NCI-H1048 (cell line): ENCODE data around the gene MUSTN1.

Source experiments
- DNase-seq: peaks from one replicate; lab custom pipeline; 2025; lab: John Stamatoyannopoulos, UW

The MUSTN1 gene

DNA sequence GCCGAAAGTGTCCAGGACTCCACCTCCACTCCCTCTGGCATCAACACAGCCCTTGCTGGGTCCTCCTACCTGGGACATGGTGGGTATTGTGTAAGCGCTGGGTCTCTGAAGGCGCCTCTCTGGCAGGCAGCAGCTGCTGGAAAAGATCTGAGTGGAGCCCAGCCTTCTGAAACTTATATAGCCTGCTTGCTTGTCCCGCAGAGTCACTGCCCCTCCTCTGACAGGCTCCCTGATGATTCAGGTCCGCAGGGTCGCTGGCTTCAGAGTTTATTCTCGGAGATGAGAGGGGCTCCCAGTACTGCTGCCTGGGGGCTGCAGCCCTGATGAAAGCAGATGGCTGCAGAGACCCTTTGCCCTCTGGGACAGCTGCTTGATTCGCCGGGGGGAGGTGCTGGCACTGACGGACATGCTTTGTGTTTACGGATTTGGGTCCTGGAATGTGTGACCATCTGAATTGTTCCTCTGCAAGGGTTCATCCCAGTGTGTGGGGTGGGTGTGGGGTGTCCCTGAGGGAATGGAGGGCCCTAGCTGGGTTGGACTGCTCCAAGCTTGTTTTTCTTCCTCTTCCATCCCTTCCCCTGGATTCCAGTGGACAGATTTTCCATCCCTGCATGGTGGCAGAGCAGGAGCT, at the start of gene MUSTN1:
Gene MUSTN1, minus strand, starts transcription at position 149 of the 631 bp plus-strand sequence. Its CDS starts 71 bp downstream, at position 78.
- DNase-seq = no peak

DNA sequence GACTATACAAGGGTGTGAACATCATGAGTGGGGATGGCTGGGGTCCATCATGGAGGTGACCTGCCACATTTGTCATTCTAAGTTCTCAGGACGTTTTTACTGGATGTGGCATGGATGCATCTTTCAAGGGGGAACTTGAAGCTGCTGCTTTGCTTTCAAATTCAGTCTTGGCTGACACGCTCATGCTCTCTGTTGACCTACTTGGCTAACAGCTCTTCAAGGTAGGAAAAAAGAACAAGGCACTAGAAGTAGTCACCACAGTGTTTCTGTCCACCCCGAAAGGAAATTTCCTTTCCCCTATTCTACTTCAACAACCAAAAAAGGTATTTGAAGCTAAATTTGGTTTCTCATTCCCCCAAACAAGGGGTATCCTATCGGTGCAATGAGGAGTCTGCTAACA, 47.6 kb upstream of the MUSTN1 start:
- no peak for DNase-seq

DNA sequence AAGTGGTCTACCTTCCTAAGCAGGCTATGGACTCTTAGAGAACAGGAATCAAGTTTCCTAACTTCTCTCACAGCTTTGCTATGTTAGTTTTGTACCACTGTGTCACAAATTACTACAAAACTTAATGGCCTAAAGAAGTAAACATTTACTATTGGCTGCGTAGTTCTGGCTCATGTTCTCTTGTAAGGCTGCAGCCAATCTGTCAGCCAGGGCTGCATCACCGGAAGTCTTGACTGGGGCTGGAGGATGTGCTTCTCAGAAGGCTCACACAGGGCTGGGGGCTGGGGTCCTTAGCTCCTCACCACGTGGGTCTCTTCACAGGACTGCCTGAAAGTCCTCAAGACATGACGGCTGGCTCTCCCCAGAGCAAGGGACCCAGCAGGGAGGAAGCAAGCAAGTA, 47.1 kb upstream of the MUSTN1 start:
- DNase-seq = no peak

DNA sequence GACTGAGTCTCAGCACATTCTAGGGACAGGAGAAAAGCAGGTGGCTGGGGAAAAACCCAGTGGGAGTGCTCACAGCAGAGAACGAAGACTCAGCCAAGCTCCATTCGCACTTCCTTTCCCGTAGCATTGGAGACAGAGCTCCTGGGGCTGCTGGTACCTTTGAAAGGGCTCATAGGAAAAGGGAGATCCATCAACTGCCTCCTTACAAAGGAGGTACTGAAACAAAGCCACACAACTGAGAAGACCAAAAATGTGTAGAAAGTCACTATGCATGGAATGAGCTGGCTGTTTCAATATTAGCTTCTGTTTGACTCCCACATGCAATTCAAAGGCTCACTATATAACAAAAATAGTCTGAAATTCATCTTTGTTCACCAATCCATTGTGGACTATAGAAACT, 45.7 kb upstream of the MUSTN1 start:
- no peak for DNase-seq

DNA sequence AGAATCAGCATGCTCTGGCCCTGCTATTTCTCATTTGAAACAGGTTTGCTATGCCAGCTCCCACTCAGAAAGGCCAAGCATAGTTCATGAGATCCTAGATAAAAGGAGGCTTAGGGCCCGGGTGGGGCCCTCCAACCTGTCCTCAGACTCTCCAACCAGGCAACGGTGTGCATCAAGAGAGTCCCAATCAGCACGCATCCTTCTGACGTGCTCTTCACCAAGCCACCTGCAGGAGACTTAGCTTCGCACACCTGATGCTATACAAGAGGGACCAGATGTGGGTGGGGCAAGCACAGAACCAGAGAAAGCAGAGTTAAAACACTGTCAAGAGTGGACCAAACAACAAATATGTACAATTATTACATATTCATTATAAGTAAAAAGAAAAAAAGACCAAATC, 45.2 kb upstream of the MUSTN1 start:
- no peak for DNase-seq

DNA sequence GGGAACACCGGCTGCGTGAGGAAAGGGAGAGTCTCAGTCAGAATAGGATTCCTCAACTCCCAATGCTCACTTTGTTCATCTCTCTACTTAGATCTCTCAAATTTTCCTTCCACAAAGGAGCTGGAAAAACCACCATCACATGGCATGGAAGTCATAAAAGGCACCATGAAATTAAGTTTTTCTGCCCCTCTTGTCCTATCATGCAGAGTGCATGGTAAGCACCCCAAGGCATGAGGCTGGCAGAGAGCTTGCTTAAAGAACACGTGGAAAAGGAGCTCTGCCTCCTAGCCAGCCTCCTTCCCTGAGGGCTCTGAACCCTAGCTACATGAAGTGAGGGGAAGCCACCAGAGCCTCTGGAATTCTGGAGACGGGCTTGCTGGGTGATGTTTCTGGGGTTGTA, 44.8 kb upstream of the MUSTN1 start:
- no peak for DNase-seq

DNA sequence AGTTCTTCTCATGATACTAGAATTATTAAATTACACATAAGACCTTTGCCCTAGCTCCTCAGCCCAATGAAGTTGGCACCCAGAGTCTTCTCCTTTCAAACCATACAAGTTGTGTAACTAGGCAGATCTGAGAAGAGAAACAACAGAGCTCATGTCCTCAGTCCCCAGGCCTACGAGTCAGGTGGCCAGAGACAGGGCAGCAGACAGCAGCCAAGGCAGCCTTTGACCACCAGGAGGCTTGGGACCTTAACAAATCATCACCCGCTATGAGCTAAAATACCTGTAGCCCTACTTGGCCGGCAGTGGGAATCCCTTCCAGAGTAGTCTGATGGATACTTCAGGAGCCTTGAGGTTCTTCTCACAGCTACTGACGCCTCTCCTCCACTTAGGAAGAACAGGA, 44.3 kb upstream of the MUSTN1 start:
- DNase-seq = no peak

DNA sequence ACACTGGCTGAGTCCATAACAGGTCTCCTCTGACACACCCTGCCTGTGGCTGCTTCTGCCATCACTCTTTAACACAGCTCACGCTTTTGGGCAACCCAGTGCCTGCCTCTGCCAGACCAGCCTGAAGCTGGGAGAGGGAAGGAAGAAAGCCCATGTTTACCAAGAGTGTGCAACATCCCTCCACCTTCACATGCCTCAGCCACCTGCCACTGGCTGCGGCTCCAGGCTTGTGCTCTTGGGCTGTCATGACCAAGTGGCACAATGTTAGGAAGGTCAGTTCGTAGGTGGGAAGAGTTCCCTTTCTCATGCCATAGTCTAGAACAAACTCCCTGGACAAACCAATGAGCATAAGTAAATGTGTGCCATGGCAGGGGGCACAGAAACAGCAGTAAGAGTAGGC, 42.3 kb upstream of the MUSTN1 start:
- DNase-seq = no peak

DNA sequence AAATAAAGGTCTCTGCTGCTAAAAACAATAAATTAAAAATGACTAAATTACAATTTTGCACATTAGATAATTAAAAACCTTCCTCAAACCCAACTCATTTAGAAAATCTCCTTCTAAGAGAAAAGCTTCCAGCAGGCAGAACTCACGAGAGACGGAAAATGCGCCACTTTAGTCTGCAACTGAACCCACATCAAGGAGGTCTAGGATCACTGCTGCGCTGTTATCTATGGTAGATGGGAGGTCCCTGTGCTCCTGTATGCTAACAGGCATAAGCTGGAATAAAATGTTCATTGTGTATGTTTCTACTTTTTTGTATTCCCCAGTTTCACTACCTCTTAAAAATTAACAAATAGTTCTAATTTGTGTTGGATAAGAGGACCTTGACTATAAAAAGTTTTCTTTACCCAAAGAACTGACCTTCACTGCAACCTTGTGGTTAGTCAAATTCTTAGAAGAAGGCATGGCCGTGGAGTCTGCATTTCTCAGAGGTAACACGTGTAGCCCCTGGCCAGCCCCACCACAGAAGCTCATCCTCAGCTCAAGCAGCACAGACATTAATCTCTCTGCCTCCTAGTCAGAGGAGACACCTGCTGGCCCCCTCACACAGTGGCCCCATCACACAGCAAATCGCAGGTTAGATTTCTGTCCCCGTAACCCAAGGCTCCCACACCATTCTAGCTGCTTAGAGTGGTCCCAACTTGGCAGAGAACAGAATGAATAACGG, 40.2 kb upstream of the MUSTN1 start:
- no peak for DNase-seq

DNA sequence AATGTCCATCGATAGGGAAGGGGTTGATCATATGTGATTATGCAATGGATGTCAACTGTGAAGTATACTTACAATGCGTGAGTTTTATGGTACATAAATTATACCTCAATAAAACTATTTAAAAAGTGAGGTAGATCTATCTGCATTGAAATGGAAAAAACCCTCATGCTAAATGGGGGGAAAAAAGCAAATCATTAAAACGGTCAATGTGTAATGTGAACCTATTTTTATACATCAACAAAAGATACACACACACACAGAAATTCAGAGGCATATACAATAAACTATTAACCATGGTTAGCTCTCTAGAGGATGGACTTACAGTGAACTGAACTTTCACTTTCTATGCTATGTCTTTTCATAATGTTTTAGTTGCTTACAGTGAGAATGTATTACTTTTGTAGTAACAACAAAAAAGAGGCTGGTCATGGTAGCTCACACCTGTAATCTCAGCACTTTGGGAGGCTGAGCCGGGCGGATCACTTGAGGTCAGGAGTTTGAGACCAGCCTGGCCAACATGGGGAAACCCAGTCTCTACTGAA, 39.4 kb upstream of the MUSTN1 start:
- no peak for DNase-seq

DNA sequence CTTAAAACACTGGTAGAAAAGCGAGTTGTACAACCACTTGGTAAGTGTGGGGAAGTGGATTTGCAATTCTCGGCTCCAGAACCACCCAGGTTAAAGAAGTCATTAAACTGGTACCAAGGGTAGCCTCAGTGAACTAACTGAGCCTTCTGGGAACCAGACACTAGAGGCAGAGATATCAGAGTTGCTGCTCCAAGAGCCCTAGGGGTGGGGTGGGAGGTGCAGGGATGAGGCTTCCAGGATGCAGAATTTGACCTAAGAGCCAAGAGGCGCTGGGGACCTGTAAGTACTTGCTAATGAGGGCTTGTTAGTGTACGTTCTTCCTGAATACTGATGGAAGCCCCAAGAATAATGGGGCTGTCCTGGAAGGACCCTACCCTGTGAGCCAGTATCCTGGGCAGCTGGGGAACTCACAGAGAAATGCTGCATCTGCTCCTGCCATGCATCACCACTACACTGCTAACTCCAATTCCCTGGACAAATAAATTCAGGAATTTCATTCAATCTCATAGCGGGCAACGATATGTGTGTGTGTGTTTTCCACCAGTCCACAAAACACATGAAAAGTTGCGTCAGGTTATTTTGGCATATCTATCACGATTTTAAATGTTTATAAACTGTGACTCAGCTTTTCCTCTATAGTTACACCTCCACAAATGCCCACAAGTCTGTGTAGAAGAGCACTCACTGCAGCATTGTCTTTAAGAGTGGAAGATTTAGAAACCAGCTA, 38.8 kb upstream of the MUSTN1 start:
- no peak for DNase-seq

DNA sequence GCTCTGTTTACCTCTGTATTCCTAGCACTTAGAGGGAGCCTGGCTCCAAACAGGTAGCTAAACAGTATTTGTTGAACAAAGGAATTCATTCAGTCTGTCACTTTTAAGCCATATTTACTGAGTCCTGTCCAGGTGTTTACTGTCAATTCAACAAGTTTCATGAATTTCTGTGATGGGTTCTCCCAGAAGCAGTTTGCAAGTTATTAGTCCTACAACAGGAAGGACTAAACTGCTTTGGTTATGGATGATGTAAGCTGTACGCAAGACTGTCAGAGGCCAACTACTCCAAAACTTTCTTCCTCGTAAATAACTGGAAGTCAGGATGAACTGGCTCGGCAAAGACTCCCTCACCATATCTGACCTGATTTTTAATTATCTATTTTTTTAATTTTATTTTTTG, 37.4 kb upstream of the MUSTN1 start:
- DNase-seq = no peak

DNA sequence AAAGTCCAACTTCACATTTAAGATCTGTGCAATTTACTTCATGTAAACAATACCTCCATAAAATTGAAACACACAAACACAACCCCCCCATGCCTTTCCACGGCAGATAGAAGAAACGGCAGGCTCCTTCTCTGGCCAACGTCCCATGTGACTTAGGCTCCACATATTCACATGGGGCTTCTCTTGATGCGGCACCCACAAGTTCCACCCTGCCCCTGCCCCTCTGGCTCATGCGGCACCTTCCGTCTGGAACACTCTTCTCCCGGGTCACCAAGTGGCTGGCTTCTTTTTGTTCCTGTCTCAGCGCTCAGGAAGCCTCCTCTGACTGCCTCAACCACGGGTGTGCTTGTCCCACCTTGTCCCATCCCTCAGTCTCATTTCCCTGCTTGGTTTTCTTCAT, 36.9 kb upstream of the MUSTN1 start:
- DNase-seq = no peak

DNA sequence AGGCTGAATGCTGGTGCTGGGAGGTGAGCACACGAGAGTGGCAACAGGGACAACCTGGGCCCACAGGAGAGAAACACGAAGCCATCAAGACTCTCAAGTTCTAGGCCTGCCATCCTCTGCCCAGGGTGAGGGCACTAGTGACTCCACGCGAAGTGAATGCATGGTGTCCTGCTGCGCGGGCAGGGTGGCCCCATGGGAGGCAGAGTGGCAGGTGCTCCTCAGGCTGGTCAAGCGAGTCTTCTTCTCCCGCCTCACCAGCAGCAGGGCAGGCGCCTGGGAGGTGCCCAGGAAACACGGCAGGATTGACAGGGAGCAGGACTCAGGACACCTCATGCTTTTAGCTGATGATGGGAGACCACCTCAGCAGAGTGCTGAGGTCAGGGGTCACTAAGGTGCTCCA, 35.7 kb upstream of the MUSTN1 start:
- no peak for DNase-seq

DNA sequence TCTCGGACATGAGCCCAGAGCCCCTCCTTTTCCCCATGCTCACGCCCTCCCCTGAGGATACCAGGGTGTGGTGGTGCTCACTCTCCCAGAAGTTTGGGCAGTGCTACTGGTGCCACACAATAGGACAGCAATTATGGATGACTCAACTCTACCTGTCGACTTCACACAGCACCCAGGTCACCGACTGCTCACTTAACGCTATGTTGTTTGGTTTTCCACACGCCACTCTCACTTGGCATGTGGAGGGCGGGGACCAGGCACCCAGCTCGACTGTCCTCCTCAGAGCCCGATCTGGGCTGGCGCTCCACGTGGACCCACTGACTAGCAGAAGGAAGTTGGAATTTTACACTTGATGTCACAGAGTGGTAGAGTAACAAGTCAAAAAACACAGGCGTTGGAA, 31.6 kb upstream of the MUSTN1 start:
- no peak for DNase-seq

DNA sequence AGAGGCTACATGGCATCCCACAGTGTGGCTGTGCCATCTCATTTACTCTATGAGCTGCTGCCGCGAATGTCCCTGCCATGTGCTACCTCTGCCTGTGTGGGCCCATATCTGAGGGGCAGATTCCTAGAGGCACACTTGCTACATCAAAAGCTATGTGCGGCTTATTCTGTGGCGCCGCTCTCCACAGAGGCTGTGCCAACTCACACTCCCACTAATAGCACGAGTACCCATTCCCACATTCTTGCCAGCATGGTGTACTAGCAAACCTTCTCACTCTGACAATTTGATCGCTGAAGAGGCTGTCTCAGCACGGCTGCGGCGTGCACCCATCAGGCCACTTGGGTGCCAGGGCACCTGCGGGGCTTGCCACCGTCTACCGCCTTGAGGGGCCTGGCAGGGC, 31.2 kb upstream of the MUSTN1 start:
- DNase-seq = no peak

DNA sequence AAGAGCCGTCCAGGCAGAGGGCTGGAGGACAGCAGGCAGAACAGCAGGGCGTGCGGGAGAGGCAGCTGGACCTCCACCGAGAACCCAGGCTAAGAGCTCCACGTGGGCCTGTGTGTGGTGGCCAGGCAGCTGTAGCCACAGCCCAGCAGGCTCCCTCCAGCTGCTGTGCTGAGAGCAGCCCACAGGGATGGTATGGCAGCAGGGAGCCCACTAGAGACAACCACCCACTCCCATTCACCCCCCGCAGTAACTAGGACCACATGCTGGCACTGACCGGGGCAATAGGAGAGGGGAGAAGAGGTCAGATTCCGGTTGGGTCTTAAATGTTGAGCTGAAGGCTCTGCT, 25.6 kb upstream of the MUSTN1 start:
- DNase-seq = no peak

DNA sequence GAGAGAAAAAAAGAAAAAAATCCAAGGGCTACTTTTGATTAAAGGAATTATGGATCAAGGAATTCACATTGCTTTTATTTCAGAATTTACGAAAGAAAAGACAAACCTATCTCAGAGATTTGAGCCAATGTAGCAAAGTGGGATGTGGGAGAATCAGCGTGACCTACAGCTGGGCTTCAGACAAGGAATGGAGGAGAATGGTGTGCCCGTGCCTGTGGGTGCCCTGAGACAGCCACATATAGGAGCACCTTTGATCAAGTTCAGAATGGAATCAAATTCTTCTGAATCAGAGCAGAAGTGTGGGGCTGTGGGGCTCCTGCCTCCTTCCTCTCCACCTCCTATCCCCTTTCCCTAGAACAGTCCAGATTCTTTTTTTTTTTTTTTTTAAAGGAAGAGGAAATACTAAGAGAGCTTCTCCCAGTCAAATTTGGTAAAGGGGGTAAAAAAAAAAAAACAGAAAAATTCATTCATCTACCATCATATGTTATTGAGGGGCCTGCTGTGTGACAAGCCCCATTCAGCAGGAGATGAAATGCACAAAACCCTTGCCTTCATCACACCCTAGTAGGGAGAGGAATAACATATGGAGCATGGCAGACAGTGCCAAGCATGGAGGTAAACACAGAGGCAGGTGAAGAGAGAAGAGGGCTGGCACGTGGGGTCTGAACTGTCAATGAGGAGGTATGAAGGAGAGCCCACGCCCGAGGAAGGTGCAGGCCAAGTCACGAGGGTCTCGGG, 25.0 kb upstream of the MUSTN1 start:
- DNase-seq = no peak

DNA sequence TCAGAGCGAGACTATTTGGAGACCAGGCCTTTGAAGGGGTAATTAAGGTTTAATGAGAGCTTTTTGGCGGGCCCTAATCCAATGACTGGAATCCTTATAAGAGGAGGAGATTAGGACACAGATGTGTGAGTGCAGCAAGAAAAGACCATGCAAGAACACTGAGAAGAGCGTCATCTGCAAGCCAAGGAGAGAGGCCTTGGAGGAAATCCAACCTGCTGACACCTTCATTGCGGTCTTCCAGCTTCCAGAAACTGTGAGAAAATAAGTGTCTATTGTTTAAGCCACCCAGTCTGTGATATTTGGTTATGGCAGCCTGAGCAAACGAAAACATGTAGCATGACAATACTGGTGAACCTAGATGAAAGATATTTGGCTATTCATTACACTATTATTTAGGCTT, 23.0 kb upstream of the MUSTN1 start:
- DNase-seq = no peak

DNA sequence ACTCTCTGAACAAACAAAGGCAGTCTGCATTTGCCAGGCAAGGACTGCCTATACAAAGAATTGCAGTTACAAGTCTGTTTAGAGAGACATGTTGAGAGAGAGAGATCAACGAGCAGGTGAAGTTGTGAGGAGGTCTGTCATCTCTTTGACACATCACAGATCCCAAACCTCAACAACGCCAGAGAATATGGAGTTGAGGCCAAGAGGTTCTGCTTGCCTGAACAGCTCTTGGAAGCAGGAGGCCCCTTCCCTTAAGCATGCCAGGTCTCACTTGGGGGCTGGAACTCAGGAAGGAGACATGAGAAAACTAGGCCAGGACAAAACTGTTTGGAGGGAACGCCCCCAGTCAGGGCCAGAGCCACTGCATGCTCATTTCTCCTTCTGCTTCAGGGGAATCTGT, 22.3 kb upstream of the MUSTN1 start:
- no peak for DNase-seq

DNA sequence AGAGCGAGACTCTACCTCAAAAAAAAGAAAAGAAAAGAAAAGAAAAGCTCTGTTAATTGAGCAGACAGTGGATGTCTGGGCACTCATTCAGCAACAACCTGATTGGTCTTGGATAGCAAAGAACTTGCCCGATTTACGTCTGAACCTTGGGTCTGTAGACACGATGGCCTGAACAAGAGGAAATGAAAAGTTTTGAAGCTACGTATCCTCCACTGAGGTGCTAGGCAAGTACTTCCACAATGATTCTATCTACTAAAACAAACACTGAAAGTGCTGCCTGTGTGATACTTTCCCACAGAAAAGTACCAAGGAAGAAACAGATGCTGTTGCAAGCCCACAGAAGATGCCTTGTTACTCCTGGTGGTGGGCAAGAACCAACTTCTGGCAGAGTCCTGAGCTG, 21.8 kb upstream of the MUSTN1 start:
- DNase-seq = no peak

DNA sequence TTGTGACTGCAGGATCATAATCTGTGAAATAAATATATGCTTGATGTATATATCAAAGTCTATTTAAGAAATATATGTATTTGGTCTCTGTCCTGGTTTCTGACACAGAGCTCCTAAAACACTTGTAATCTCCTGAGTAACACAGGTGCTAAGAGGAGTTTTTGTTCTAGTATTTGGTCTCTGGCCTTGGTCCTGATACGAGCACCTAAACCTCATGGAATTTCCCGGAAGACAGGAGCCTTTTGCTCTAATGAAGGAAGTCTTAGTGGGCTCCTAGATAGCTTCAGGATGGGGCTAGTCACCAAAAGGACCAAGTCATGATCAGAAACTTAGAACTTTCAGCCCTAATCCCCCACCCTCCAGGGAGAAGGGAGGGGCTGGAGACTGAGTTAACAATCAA, 19.2 kb upstream of the MUSTN1 start:
- no peak for DNase-seq

DNA sequence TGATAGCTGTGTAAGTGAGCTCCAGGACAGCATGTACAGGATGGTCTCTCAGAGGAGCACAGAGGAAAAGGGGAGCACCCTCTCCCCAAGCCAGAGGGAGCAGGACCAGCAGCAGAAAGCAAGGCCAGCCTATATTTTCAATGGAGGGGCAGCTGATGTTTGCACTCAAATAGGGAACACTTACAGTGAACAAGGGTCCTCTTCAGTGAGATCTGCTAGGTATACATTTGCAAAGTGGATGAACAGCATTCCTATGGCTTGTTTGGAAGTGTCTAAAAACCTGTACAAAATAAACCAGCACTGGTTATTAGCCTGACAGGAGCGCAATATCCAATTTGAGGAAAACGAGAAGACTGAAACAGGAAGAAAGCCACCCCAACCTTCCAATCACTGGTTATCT, 17.6 kb upstream of the MUSTN1 start:
- no peak for DNase-seq
